Measurements from ENCODE around the gene PAM. TPM values are rescaled to one million over a fixed set of nuclear protein-coding genes. Genes with fewer than 3 reads are reported as not detected.
A peak's percentile ranks its signal among the peaks of the same experiment; 100 is the strongest.

PAM gene
- total and polyA plus RNA-seq, 2 donors (not counting 3 experiments of a cell fraction or from before 2014, with no cell fraction given) = 118 to 176 TPM

DNA sequence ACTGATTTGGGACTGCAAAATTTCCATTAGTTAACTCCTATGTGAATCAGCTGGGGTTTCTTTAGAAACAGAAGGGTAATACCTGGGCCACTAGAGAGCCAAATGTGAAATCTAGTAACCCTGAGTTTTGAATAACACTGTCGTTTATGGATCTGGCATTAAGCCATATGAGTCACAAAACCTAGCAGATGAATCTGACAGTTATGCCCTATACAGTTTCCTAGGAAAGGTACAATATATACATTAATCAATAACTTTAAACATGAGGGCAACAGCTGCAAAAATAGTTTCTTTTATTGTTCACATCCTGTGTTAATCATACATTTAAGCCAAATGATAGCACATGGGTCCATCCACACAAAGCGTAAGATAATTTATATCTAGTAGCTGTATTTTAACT is 56.9 kb downstream of the PAM start:
- no peaks in the 10 kb centered on the region for H4K20me1 ChIP-seq (replicated peaks; ENCODE audit: control insufficient read depth, extremely low read depth, insufficient read depth, low read length)
- H3K9me3 ChIP-seq (replicated peaks; ENCODE audit: control insufficient read depth, insufficient read depth, low read length) = no peaks in the 10 kb centered on the region
- H3K9ac ChIP-seq (replicated peaks; ENCODE audit: extremely low read depth, insufficient read depth, low read length) = no peak overlapping the region
- no peaks in the 10 kb centered on the region for H3K27me3 ChIP-seq (ENCODE audit: control insufficient read depth in 2 of 2, insufficient read depth in 2 of 2, low read length in 2 of 2)
- H3K4me1 ChIP-seq (ENCODE audit: control insufficient read depth, extremely low read depth, insufficient read depth, low read length) = peaks cover 31% of the 10 kb centered on the region
- intact Hi-C loops (cut with micrococcal nuclease) = no loop called here
- peak overlapping the region; percentile 34 for H3K4me2 ChIP-seq (ENCODE audit: insufficient read depth, low read length)
- no peaks in the 10 kb centered on the region for H3K9me1 ChIP-seq (replicated peaks; ENCODE audit: control insufficient read depth, extremely low read depth, insufficient read depth, low read length)
- peak; percentile 70 for FAIRE-seq
- no peaks in the 10 kb centered on the region for H3K79me2 ChIP-seq (ENCODE audit: control insufficient read depth, insufficient read depth, low read length)
- no peaks in the 10 kb centered on the region for H3K36me3 ChIP-seq (ENCODE audit: control insufficient read depth in 2 of 2, extremely low read depth in 1 of 2, insufficient read depth in 2 of 2, low read length in 2 of 2)
- no TSS peak for BruUV-seq (replicated peaks)
- DNase-seq (ENCODE audit: low read depth, low spot score) = peak; percentile 85
- peak overlapping the region; percentile 19 for H3K27ac ChIP-seq (ENCODE audit: insufficient read depth, low read depth, low read length)
- no peak overlapping the region for H3K4me3 ChIP-seq (replicated peaks in 1 of 3; ENCODE audit: insufficient read depth in 1 of 3, low read depth in 1 of 3, low read length in 3 of 3)
- CTCF ChIA-PET = interaction anchor here (1.1 to 1.7 kb wide), 6 partner anchors 14 to 413 kb away, joined by 3 to 10 read pairs (median 4); no protein-coding TSS in a partner anchor
- TF ChIP-seq, protein P1, sequence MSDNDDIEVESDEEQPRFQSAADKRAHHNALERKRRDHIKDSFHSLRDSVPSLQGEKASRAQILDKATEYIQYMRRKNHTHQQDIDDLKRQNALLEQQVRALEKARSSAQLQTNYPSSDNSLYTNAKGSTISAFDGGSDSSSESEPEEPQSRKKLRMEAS (IDR thresholded peaks at IDR 0.05; ENCODE audit: insufficient read depth, insufficient read length) = no peak
- TF ChIP-seq GATA2 (IDR thresholded peaks at IDR 0.05; ENCODE audit: insufficient read depth, insufficient read length, low read depth, low read length) = no peak
- TF ChIP-seq, protein P2, sequence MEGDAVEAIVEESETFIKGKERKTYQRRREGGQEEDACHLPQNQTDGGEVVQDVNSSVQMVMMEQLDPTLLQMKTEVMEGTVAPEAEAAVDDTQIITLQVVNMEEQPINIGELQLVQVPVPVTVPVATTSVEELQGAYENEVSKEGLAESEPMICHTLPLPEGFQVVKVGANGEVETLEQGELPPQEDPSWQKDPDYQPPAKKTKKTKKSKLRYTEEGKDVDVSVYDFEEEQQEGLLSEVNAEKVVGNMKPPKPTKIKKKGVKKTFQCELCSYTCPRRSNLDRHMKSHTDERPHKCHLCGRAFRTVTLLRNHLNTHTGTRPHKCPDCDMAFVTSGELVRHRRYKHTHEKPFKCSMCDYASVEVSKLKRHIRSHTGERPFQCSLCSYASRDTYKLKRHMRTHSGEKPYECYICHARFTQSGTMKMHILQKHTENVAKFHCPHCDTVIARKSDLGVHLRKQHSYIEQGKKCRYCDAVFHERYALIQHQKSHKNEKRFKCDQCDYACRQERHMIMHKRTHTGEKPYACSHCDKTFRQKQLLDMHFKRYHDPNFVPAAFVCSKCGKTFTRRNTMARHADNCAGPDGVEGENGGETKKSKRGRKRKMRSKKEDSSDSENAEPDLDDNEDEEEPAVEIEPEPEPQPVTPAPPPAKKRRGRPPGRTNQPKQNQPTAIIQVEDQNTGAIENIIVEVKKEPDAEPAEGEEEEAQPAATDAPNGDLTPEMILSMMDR (IDR thresholded peaks at IDR 0.05; ENCODE audit: extremely low read depth in 1 of 2, insufficient read depth in 1 of 2, low read depth in 1 of 2, low read length in 2 of 2) = no peak
- no peak for TF ChIP-seq MYC (IDR thresholded peaks at IDR 0.05; ENCODE audit: low read depth, low read length)
- peak; percentile 61 for TF ChIP-seq JUN (IDR thresholded peaks at IDR 0.05; ENCODE audit: borderline replicate concordance, insufficient read depth, insufficient read length, low read depth)
- no peak for TF ChIP-seq POLR2A (IDR thresholded peaks at IDR 0.05; ENCODE audit: low read depth, low read length)
- TF ChIP-seq POLR2AphosphoS5 (IDR thresholded peaks at IDR 0.05; ENCODE audit: insufficient read depth, low read depth, low read length) = no peak
- no peak for TF ChIP-seq EZH2 (IDR thresholded peaks at IDR 0.05; ENCODE audit: borderline replicate concordance, low read depth, low read length, severe bottlenecking)
- TF ChIP-seq FOS (IDR thresholded peaks at IDR 0.05; ENCODE audit: borderline replicate concordance, insufficient read depth, low read length) = peak; percentile 76
- no peak overlapping the region for H2AFZ ChIP-seq (ENCODE audit: low read depth, low read length)
- dilution Hi-C loops (cut with MboI; ENCODE audit: extremely low pct_ligation_motif_present, low sequenced_read_pairs) = no loop called here
- POLR2A ChIA-PET = no interaction called here
